ENCODE results near the gene MAPK14. TPM values are rescaled to one million over a fixed set of nuclear protein-coding genes. Genes with fewer than 3 reads are reported as not detected.
"Not testable (repeated sequence)": the region's sequence is repeated elsewhere in the genome, so short reads cannot be mapped to it uniquely, and the experiment has no call there.

The MAPK14 gene
- total RNA-seq, 2 donors from 2014 or later: 43.7 to 48.1 TPM

DNA sequence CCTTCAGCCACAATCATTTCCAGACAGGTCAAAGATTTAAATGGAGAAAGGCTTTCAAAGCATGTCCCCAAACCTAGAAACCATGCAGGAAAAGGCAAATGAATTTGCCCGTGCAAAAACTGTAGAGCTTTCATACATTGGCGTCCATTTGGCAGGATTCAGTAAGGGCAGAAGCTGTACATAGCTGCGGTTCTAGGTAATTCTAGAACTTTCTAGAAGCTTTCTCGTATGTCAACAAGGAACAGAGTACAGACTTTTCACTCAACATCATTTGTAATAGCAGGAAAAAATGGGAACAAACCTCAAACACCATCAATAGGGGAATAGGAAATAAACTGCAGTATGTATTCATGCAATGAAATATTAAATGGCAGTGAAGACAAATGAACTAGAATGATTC lies 91.6 kb downstream of the MAPK14 start:
- ATAC-seq (no peak), DNase-seq (no peak)
- no peaks in the 10 kb centered on the region for H3K9me3 ChIP-seq (ENCODE audit: control insufficient read depth, low read length, poor library complexity, severe bottlenecking)
- H3K4me1 Mint-ChIP-seq: peaks cover 78% of the 10 kb centered on the region
- H3K27me3 Mint-ChIP-seq: no peaks in the 10 kb centered on the region
- peak overlapping the region; percentile 52 for H3K4me3 Mint-ChIP-seq
- H3K27ac Mint-ChIP-seq: peak overlapping the region; percentile 100
- H3K36me3 Mint-ChIP-seq (ENCODE audit: low read depth): no peaks in the 10 kb centered on the region

DNA sequence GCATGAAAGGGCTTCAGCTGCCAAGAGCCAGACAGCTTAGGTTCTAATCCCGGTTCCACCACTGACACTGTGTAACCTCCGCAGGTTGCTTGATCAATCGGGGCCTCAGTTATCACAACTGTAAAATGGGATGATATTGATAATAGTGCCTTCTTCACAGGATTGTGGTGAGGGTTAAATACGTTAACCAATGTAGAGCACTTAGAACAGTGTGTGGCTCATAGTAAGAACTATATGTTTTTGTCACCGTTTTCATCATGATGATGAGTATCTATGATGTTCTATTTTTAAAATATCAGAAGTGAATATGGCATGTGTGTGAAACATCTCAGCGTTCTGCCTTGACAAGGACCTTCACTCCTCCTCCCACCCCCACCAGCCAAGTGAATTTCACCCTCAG lies 92.4 kb downstream of the MAPK14 start:
- H3K27me3 Mint-ChIP-seq: no peaks in the 10 kb centered on the region
- no peak for ATAC-seq

DNA sequence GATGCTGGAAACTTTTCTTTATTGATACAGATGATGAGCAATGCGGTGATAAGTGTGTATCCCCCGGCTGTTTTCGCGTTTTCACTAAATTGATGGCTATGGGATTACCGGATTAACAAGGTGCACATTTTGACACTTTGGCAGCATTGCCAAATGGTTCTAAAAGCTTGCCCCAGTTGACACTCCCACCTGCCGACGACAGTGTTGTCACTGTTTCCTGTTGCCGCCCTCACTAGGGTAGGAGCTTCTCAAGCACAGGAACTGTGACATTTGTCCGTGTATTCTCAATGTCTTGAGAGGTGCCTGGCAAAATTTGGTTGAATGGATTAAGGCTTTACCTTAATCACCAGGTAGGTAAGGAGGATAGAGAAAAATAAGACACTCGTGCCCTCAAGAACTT lies 92.9 kb downstream of the MAPK14 start:
- no peaks in the 10 kb centered on the region for H3K9me3 ChIP-seq (ENCODE audit: control insufficient read depth, low read length, poor library complexity, severe bottlenecking)
- Mint-ChIP-seq H3K27ac (peak overlapping the region; percentile 100), H3K27me3 (no peaks in the 10 kb centered on the region), H3K4me1 (peaks cover 77% of the 10 kb centered on the region), H3K4me3 (peak overlapping the region; percentile 96), H3K36me3 (ENCODE audit: low read depth) (no peaks in the 10 kb centered on the region)
- DNase-seq: peak; percentile 44 to 57 (median 56)
- peak; percentile 78 for ATAC-seq

More for the DNA sequence above, 92.4 kb downstream of the MAPK14 start:
- H3K4me1 Mint-ChIP-seq: peaks cover 77% of the 10 kb centered on the region
- DNase-seq: no peak
- H3K36me3 Mint-ChIP-seq (ENCODE audit: low read depth): no peaks in the 10 kb centered on the region
- no peaks in the 10 kb centered on the region for H3K9me3 ChIP-seq (ENCODE audit: control insufficient read depth, low read length, poor library complexity, severe bottlenecking)
- H3K27ac Mint-ChIP-seq: peak overlapping the region; percentile 100
- H3K4me3 Mint-ChIP-seq: peak overlapping the region; percentile 96

DNA sequence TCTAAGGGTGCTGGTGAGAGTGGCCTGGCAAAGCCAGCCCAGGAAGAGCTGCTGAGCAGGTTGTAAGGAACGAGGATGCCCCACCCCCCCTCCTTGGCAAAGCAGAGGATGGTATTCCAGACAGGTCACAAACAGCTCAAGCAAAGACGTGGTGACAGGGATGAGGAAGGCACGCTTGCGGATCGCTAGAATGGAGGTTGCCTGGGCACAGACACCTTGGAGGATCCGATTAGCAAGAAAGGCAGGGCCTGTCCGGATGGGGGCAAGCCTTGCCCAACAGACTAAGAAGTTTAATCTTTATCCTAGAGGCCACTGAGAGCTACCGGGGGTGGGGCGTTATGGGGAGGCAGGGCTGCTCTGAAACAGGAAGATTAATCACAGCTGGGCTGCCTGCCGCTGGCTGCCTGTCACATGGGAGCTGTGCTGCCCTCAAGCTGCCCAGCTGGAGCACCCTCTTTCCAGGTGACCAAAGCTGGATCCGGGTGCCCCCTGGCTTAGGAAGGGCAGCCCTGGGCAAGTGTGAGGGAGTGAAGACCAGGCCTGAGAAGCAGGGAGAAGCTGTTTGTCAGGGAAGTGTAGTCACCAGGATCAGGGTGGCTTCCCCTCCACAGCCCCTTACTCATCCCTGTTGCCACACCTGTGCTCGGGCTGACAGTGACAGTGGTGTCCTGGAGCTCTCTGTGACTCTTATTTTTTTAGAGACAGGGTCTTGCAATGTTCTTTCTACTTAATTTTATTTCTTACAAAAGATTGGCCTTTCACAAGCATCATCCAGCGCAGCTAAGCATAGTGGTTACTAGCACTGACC lies 93.6 kb downstream of the MAPK14 start:
- peaks cover 76% of the 10 kb centered on the region for H3K4me1 Mint-ChIP-seq
- H3K27me3 Mint-ChIP-seq: no peaks in the 10 kb centered on the region
- ATAC-seq: peak; percentile 37
- peak; percentile 20 to 35 (median 33) for DNase-seq
- peak overlapping the region; percentile 96 for H3K4me3 Mint-ChIP-seq
- H3K27ac Mint-ChIP-seq: peak overlapping the region; percentile 100
- H3K36me3 Mint-ChIP-seq (ENCODE audit: low read depth): no peaks in the 10 kb centered on the region
- no peaks in the 10 kb centered on the region for H3K9me3 ChIP-seq (ENCODE audit: control insufficient read depth, low read length, poor library complexity, severe bottlenecking)

DNA sequence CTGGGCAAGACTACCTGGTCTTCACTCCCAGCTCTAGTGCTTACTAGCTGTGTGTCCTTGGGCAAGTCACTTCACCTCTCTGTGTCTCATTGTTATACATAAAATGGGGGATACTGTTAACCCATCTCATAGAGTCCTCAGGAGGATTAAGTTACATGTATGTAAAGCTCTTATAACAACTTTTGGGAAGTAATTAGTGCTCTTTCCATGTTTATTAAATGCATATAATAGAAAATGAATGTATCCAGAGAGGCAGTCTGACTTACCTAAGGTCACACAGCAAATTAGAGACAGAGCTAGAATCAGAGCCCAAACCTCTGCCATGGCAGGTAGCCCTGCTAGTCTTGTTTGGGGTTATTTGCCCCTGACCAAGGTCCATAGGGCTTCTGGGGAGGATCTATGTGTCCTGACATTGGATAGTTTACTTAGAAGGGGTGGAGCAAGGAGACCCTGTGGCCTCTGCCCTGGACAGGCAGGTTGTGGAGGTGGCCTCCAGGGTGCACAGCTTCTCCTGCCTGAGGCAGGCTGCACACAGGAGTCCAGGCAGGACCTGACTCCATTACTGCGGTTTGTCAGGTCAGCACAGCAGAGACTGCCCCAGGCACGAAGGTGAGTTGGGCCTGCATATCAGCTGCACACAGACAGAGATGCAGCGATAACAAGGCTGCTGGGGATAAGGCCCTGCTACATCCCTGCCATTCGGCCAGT lies 94.3 kb downstream of the MAPK14 start:
- DNase-seq: no peak
- Mint-ChIP-seq H3K27ac (peak overlapping the region; percentile 100), H3K4me3 (peak overlapping the region; percentile 55), H3K4me1 (peaks cover 78% of the 10 kb centered on the region), H3K27me3 (no peaks in the 10 kb centered on the region), H3K36me3 (ENCODE audit: low read depth) (no peaks in the 10 kb centered on the region)
- no peaks in the 10 kb centered on the region for H3K9me3 ChIP-seq (ENCODE audit: control insufficient read depth, low read length, poor library complexity, severe bottlenecking)
- no peak for ATAC-seq

DNA sequence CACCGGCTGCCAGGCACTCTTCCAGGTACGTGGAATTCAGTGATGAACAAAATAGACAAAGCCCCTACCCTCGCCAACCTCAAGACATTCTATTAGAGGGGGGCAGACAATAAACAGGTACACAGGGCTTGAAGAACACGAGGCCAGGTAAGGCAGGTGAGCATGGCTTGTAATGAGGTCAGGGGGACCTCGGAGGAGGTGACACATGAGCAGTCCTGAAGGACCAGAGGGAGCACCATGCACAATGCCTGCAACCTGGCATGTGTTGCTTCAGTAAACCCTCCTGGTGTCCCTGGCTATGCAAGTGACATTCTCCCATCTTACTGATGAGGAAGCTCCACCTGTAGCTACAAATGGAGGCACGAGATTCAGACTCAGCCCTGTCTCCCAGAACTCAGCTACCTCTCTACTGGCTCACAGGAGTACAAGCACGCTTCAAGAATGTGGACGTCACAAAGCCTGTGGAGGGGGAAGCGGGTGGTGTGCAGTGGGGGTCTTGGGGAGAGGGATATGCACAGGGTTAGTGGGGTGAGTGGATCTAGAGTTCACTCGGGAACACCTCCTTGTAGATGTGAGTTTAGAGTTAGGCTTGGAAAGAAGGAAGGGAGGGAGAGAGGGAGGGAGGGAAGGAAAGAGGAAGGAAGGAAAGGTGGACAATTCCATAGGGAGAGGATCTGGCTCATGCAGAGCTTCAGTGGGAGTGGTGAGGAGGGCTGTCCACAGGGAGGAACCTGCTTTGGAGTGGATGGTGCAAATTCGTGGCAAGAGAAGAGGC lies 95.1 kb downstream of the MAPK14 start:
- DNase-seq: no peak
- peaks cover 73% of the 10 kb centered on the region for H3K4me1 Mint-ChIP-seq
- no peaks in the 10 kb centered on the region for H3K27me3 Mint-ChIP-seq
- no peak for ATAC-seq
- H3K4me3 Mint-ChIP-seq: no peak overlapping the region
- no peaks in the 10 kb centered on the region for H3K36me3 Mint-ChIP-seq (ENCODE audit: low read depth)
- H3K9me3 ChIP-seq (ENCODE audit: control insufficient read depth, low read length, poor library complexity, severe bottlenecking): no peaks in the 10 kb centered on the region
- peak overlapping the region; percentile 83 for H3K27ac Mint-ChIP-seq

DNA sequence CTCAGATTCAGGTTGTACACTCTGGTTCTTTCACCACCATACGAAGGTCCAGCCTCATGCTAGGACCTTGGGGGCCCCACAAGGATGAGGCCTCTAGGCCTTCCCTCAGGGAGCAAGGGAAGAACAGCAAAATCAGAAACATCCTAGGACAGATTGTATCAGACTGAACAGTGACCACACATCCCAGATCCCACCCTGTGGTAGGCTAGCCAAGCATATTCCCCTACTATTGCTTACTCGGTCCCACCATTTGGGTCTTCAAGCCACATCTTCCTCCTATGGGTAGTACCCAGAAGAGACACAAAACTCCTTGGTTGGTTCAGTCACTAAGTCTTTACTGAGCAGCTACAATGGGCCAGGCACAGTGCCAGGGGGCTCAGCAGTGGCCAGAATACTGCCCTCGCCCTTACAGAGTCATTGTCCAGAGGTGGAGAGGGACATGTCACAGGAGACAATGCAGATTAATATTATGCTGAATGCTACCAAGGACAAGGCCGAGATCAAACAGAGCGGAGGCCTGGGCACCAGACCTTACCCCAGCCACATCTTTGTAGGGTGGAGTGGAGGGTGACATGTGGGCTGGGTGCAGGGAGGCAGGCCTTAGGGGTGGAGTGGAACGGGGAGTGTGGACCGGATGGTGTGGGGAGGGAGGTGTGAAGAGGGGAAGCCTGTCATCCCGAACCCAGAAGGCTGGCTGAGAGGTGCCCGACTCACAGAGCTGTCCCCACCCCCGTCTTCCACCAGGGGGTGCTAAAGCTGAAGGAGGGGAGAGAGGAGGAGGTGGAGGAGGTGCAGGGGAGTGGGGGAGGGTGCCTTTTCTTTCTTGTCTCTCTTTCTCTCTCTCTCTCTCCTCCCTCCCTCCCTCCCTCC lies 95.9 kb downstream of the MAPK14 start:
- Mint-ChIP-seq H3K4me3 (peak overlapping the region; percentile 78), H3K36me3 (ENCODE audit: low read depth) (no peaks in the 10 kb centered on the region), H3K27ac (peak overlapping the region; percentile 69), H3K4me1 (peaks cover 66% of the 10 kb centered on the region), H3K27me3 (no peaks in the 10 kb centered on the region)
- ATAC-seq: peak; percentile 78
- peak; percentile 70 to 84 (median 74) for DNase-seq
- H3K9me3 ChIP-seq (ENCODE audit: control insufficient read depth, low read length, poor library complexity, severe bottlenecking): no peaks in the 10 kb centered on the region

DNA sequence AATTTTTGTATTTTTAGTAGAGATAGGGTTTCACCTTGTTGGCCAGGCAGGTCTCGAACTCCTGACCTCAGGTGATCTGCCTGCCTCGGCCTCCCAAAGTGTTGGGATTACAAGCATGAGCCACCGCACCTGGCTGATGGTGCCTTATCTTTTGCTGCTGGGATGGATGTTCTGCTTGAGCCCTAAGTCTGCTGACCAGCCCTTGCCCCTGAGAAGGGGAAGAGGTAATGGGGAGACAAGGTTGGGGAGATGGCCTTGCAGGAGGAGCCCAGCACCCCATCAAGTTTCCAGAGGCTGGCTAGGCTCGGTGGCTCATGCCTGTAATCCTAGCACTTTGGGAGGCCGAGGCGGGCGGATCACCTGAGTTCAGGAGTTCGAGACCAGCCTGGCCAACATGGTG lies 96.7 kb downstream of the MAPK14 start:
- H3K4me3 Mint-ChIP-seq: peak overlapping the region; percentile 78

DNA sequence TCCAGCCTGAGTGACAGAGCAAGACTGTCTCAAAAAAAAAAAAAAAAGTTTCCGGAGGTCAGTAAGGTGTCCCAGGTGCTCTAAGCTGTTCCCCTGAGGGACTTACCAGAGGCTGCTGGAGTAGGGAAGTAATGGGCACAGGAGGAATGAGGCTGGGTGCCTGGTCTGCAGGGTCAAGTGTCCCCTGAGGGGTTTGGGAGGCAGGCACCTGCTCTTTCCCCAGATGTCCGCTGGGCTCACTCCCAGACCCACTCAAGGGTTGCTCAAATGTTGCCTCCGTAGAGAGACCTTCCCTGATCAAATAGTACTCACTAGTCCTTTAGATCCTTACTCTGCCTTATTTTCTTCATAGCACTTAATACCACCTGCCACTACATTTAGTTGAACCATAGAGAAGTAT lies 97.3 kb downstream of the MAPK14 start:
- peak overlapping the region; percentile 59 for H3K4me3 Mint-ChIP-seq
- H3K27ac Mint-ChIP-seq: no peak overlapping the region
- no peak for ATAC-seq

More for the DNA sequence above, 96.7 kb downstream of the MAPK14 start:
- DNase-seq; H3K36me3 Mint-ChIP-seq (ENCODE audit: low read depth); ATAC-seq; H3K9me3 ChIP-seq (ENCODE audit: control insufficient read depth, low read length, poor library complexity, severe bottlenecking); H3K27me3 Mint-ChIP-seq: not testable (repeated sequence)
- peak overlapping the region; percentile 69 for H3K27ac Mint-ChIP-seq
- H3K4me1 Mint-ChIP-seq: peaks cover 58% of the 10 kb centered on the region

DNA sequence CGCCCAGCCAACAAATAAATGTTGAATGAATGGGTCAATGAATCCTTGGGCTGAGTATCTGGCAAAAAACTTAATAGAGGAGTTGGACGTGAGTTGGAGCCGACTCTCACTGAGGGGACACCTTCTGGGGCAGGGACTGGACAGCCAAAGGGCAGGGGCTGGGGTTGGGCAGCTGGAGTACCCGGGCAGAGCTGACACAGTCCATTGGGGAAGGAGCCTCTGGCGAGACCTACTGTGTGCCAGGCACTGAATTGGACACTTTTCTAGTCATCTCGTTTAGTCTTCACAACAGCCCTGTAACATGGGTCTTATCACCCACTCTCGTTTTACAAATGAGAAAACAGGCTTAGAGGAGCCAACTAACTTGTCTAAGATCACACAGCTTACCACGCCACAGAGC lies 98.0 kb downstream of the MAPK14 start:
- no peaks in the 10 kb centered on the region for H3K36me3 Mint-ChIP-seq (ENCODE audit: low read depth)

More for the DNA sequence above, 97.3 kb downstream of the MAPK14 start:
- DNase-seq: no peak
- H3K9me3 ChIP-seq (ENCODE audit: control insufficient read depth, low read length, poor library complexity, severe bottlenecking): no peaks in the 10 kb centered on the region
- peaks cover 56% of the 10 kb centered on the region for H3K4me1 Mint-ChIP-seq
- H3K36me3 Mint-ChIP-seq (ENCODE audit: low read depth): no peaks in the 10 kb centered on the region
- no peaks in the 10 kb centered on the region for H3K27me3 Mint-ChIP-seq

DNA sequence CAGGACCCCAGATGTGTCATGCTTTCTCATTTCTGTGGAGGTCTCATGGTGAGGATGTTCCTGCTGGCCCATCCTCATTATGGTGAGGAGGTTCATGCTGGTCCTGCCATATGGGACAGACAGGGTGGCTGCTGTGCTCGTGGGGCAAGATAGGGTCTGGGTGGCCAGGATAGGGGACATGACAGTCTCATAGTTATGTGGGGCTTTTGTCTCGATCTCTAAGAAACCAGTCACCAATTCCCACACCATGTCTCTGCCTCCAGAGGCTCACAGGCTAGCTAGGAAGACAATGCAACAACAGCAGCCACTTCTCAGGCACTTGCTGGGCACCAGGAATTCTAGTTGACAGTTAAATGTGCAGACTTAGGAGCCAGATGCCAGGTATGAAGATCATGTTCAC lies 98.5 kb downstream of the MAPK14 start:
- H3K27ac Mint-ChIP-seq: peak overlapping the region; percentile 67
- no peaks in the 10 kb centered on the region for H3K36me3 Mint-ChIP-seq (ENCODE audit: low read depth)
- peaks cover 45% of the 10 kb centered on the region for H3K4me1 Mint-ChIP-seq
- H3K9me3 ChIP-seq (ENCODE audit: control insufficient read depth, low read length, poor library complexity, severe bottlenecking): no peaks in the 10 kb centered on the region
- no peak overlapping the region for H3K4me3 Mint-ChIP-seq
- no peaks in the 10 kb centered on the region for H3K27me3 Mint-ChIP-seq
- no peak for ATAC-seq
- DNase-seq: no peak

More for the DNA sequence above, 98.0 kb downstream of the MAPK14 start:
- no peak for DNase-seq
- H3K4me3 Mint-ChIP-seq: no peak overlapping the region
- H3K27me3 Mint-ChIP-seq: no peaks in the 10 kb centered on the region
- no peak for ATAC-seq
- no peaks in the 10 kb centered on the region for H3K9me3 ChIP-seq (ENCODE audit: control insufficient read depth, low read length, poor library complexity, severe bottlenecking)
- H3K27ac Mint-ChIP-seq: no peak overlapping the region
- peaks cover 50% of the 10 kb centered on the region for H3K4me1 Mint-ChIP-seq

Data from T-helper 17 cell (primary cell).